Natural killer cell (primary cell): ENCODE measurements around the gene SNX20. TPM values are rescaled to one million over a fixed set of nuclear protein-coding genes. Genes with fewer than 3 reads are reported as not detected.
A peak's percentile ranks its signal among the peaks of the same experiment; 100 is the strongest.

ENCODE experiments used
- ATAC-seq, 3 donors: fragments of 150-1000 bp in 2 of 3; fragments of 200-7000 bp in 1 of 3; cut with Tn5 transposase; 1 replicate in 1 of 3; 2 replicates in 2 of 3; pipeline ENCODE4 v1.10.0; 2021; ENCODE audit warnings: mild to moderate bottlenecking in 2 of 3, moderate library complexity in 2 of 3
- DNase-seq, 2 donors: peaks; one replicate each; pipeline versions ENCODE4 v3.0.0 to v3.0.0-alpha.2; 2013 to 2021; ENCODE audit warnings: mixed read lengths in 1 of 2
- H3K27ac ChIP-seq: one replicate; pipeline ENCODE4 v1.5.1; 2013; ENCODE audit warnings: mild to moderate bottlenecking, low read length
- H3K27me3 ChIP-seq: one replicate; pipeline ENCODE4 v1.6.1; 2013; ENCODE audit warnings: low read length; ENCODE audit not compliant: control insufficient read depth, insufficient read depth
- H3K36me3 ChIP-seq: one replicate; pipeline ENCODE4 v1.6.1; 2013; ENCODE audit warnings: low read length; ENCODE audit not compliant: control insufficient read depth, insufficient read depth
- H3K4me1 ChIP-seq: one replicate; pipeline ENCODE4 v1.6.1; 2013; ENCODE audit warnings: low read length; ENCODE audit not compliant: control insufficient read depth, insufficient read depth
- H3K4me3 ChIP-seq: one replicate; pipeline ENCODE4 v1.5.1; 2013; ENCODE audit warnings: low read length
- H3K9me3 ChIP-seq: one replicate; pipeline ENCODE4 v1.6.1; 2013; ENCODE audit warnings: low read length; ENCODE audit not compliant: control insufficient read depth, insufficient read depth
- H3K27ac Mint-ChIP-seq, 2 donors: one replicate each; pipeline ENCODE4 v1.8.0; 2022; ENCODE audit warnings: mild to moderate bottlenecking in 2 of 2, mixed read lengths in 2 of 2, moderate library complexity in 1 of 2
- H3K27me3 Mint-ChIP-seq, 2 donors: one replicate each; pipeline ENCODE4 v1.8.0; 2022; ENCODE audit warnings: low read depth in 2 of 2, mixed read lengths in 2 of 2
- H3K36me3 Mint-ChIP-seq: one replicate; pipeline ENCODE4 v1.8.0; 2022; ENCODE audit warnings: mixed read lengths
- H3K4me1 Mint-ChIP-seq, 2 donors: one replicate each; pipeline ENCODE4 v1.8.0; 2022; ENCODE audit warnings: mixed read lengths in 2 of 2
- H3K4me3 Mint-ChIP-seq: one replicate; pipeline ENCODE4 v1.8.0; 2022; ENCODE audit warnings: mild to moderate bottlenecking, moderate library complexity, mixed read lengths
- H3K9me3 Mint-ChIP-seq, 2 donors: one replicate each; pipeline ENCODE4 v1.8.0; 2022; ENCODE audit warnings: mixed read lengths in 2 of 2
- CTCF ChIP-seq: fragments of 200-600 bp; IDR thresholded peaks from one replicate; pipeline ENCODE4 v1.8.0; 2022; ENCODE audit warnings: antibody characterized with exemption
- WGBS: methylation state at CpG from one replicate; pipeline ENCODE4 v1.1.7; 2013; ENCODE audit warnings: missing lambda C conversion rate; ENCODE audit not compliant: insufficient coverage; 5-methylcytosine and 5-hydroxymethylcytosine counted together
- intact Hi-C: fragments of 100-400 bp; cut with micrococcal nuclease; formaldehyde crosslinking; loops from one replicate; pipeline ENCODE4 v1.14.2; 2022
- total RNA-seq, 4 donors: library from RNA; stranded (reverse); fragments of 120-200 nt in 1 of 4; gene quantifications; one replicate each; pipeline versions ENCODE4 v1.2.3 to v1.2.4, GENCODE V29; 2013 to 2022

SNX20 gene
- total RNA-seq, 3 donors from 2014 or later (not counting 1 experiment from before 2014, with no cell fraction given), result 33.0 to 53.9 (median 51.7) TPM

GRCh38 chr16:50696126-50696525 lies 15.0 kb upstream of the SNX20 start:
- H3K9me3 Mint-ChIP-seq, result no peaks in the 10 kb centered on the region

GRCh38 chr16:50695017-50696000 lies 14.2 kb upstream of the SNX20 start:
- Histone ChIP-seq H3K4me1 (peaks cover 70% of the 10 kb centered on the region), H3K27ac (peak overlapping the region; percentile 86), H3K27me3 (no peaks in the 10 kb centered on the region), H3K4me3 (no peak overlapping the region), H3K36me3 (no peaks in the 10 kb centered on the region), H3K9me3 (no peaks in the 10 kb centered on the region)
- intact Hi-C loops, result no loop called here
- peak overlapping the region; percentile 86 to 95 for H3K27ac Mint-ChIP-seq
- no peaks in the 10 kb centered on the region for H3K36me3 Mint-ChIP-seq
- H3K9me3 Mint-ChIP-seq, result no peaks in the 10 kb centered on the region
- TF ChIP-seq CTCF, result no peak
- peak overlapping the region; percentile 29 for H3K4me3 Mint-ChIP-seq
- no peak for ATAC-seq
- peaks cover 0 to 19% of the 10 kb centered on the region in 2 donors for H3K27me3 Mint-ChIP-seq
- DNase-seq, result no peak
- 95% methylated on average over 8 of the region's 9 CpGs for WGBS
- H3K4me1 Mint-ChIP-seq, result peaks cover 45 to 53% of the 10 kb centered on the region in 2 donors

More at GRCh38 chr16:50696126-50696525, 15.0 kb upstream of the SNX20 start:
- Mint-ChIP-seq H3K4me1 (peaks cover 45 to 53% of the 10 kb centered on the region in 2 donors), H3K27me3 (peaks cover 0 to 19% of the 10 kb centered on the region in 2 donors), H3K36me3 (no peaks in the 10 kb centered on the region), H3K27ac (peak overlapping the region; percentile 86 to 95), H3K4me3 (peak overlapping the region; percentile 64)
- DNase-seq, result peak in 1 of 2 donors; percentile 43
- no peak overlapping the region for H3K4me3 ChIP-seq
- H3K36me3 ChIP-seq, result no peaks in the 10 kb centered on the region
- H3K27me3 ChIP-seq, result no peaks in the 10 kb centered on the region
- no peaks in the 10 kb centered on the region for H3K9me3 ChIP-seq
- intact Hi-C loops, result no loop called here
- 63% methylated on average over 4 of the region's 5 CpGs for WGBS
- H3K27ac ChIP-seq, result peak overlapping the region; percentile 86
- TF ChIP-seq CTCF, result no peak
- H3K4me1 ChIP-seq, result peaks cover 72% of the 10 kb centered on the region
- ATAC-seq, result no peak

GRCh38 chr16:50694206-50694605 lies 13.1 kb upstream of the SNX20 start:
- peaks cover 59% of the 10 kb centered on the region for H3K4me1 ChIP-seq
- TF ChIP-seq CTCF, result no peak
- peak overlapping the region; percentile 5 to 60 for H3K27ac Mint-ChIP-seq
- no peaks in the 10 kb centered on the region for H3K9me3 ChIP-seq
- peaks cover 45 to 52% of the 10 kb centered on the region in 2 donors for H3K4me1 Mint-ChIP-seq
- no peaks in the 10 kb centered on the region for H3K36me3 Mint-ChIP-seq
- 76% methylated on average over 1 of the region's 2 CpGs for WGBS
- H3K27ac ChIP-seq, result no peak overlapping the region
- peaks cover 0 to 19% of the 10 kb centered on the region in 2 donors for H3K27me3 Mint-ChIP-seq
- no peaks in the 10 kb centered on the region for H3K9me3 Mint-ChIP-seq
- DNase-seq, result no peak
- no peak for ATAC-seq
- H3K4me3 ChIP-seq, result peak overlapping the region; percentile 46
- H3K4me3 Mint-ChIP-seq, result peak overlapping the region; percentile 71
- intact Hi-C loops, result no loop called here
- no peaks in the 10 kb centered on the region for H3K36me3 ChIP-seq
- no peaks in the 10 kb centered on the region for H3K27me3 ChIP-seq
